HEK293 (cell line): ENCODE measurements around the gene CDH2.

ENCODE experiments used
- TF ChIP-seq, protein P1 (sequence below): fragments of 450-650 bp; formaldehyde crosslinking; IDR thresholded peaks from 2 replicates; pipeline ENCODE4 v1.5.1; 2016; ENCODE audit warnings: missing biosample characterization, missing genetic modification characterization
- TF ChIP-seq, protein P2 (sequence below): fragments of 450-650 bp; formaldehyde crosslinking; IDR thresholded peaks from 2 replicates; pipeline ENCODE4 v1.5.1; 2016; ENCODE audit warnings: missing biosample characterization, missing genetic modification characterization
- TF ChIP-seq, protein P3 (sequence below): fragments of 450-650 bp; formaldehyde crosslinking; IDR thresholded peaks from 2 replicates; pipeline ENCODE4 v1.5.1; 2017; ENCODE audit warnings: missing biosample characterization, missing genetic modification characterization
- TF ChIP-seq, protein P4 (sequence below): fragments of 450-650 bp; formaldehyde crosslinking; IDR thresholded peaks from 2 replicates; pipeline ENCODE4 v1.5.1; 2017; ENCODE audit warnings: missing biosample characterization, missing genetic modification characterization
- TF ChIP-seq, protein P5 (sequence below): fragments of 450-650 bp; formaldehyde crosslinking; IDR thresholded peaks from 2 replicates; pipeline ENCODE4 v1.5.1; 2016; ENCODE audit warnings: missing biosample characterization, missing genetic modification characterization

DNA sequence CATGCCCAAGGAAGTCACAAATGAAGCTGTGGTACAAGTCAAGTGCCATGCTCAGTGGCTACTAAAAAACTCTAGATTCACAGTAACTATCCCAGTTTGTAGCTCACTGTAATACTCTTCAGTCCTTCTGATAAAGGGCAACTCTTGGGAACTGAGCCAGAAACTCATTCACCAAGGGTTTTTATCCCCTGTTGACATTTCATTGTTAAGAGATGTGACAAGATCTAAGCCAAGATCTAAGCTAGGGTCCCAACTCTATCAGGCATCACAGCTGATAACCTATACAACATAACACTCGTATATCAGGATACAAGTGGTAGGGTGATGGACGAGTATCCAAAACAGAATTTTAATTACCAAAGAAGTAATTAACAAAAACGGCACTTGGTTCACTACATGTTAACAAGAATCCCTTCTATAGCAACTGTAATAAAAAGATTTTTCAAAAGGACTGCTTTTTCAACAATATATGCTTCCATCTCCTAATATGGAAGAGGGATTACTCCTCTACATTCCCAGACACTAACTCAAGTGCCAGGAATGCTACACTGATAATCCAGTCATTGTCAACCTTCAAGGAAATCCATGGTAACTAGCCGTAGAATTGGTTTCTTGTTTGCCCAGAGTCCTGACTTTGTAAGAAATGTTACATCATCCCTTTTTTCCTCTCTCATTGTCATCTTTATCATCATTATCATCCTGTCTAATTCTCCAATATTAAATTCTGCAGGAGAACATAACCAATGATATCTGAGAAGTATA, 111.7 kb downstream of the CDH2 start:
- TF ChIP-seq, protein P1, sequence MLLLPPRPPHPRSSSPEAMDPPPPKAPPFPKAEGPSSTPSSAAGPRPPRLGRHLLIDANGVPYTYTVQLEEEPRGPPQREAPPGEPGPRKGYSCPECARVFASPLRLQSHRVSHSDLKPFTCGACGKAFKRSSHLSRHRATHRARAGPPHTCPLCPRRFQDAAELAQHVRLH (tag by site-specific recombination) = no peak
- TF ChIP-seq, protein P2, sequence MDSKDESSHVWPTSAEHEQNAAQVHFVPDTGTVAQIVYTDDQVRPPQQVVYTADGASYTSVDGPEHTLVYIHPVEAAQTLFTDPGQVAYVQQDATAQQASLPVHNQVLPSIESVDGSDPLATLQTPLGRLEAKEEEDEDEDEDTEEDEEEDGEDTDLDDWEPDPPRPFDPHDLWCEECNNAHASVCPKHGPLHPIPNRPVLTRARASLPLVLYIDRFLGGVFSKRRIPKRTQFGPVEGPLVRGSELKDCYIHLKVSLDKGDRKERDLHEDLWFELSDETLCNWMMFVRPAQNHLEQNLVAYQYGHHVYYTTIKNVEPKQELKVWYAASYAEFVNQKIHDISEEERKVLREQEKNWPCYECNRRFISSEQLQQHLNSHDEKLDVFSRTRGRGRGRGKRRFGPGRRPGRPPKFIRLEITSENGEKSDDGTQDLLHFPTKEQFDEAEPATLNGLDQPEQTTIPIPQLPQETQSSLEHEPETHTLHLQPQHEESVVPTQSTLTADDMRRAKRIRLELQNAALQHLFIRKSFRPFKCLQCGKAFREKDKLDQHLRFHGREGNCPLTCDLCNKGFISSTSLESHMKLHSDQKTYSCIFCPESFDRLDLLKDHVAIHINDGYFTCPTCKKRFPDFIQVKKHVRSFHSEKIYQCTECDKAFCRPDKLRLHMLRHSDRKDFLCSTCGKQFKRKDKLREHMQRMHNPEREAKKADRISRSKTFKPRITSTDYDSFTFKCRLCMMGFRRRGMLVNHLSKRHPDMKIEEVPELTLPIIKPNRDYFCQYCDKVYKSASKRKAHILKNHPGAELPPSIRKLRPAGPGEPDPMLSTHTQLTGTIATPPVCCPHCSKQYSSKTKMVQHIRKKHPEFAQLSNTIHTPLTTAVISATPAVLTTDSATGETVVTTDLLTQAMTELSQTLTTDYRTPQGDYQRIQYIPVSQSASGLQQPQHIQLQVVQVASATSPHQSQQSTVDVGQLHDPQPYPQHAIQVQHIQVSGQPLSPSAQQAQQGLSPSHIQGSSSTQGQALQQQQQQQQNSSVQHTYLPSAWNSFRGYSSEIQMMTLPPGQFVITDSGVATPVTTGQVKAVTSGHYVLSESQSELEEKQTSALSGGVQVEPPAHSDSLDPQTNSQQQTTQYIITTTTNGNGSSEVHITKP = no peak
- TF ChIP-seq, protein P3, sequence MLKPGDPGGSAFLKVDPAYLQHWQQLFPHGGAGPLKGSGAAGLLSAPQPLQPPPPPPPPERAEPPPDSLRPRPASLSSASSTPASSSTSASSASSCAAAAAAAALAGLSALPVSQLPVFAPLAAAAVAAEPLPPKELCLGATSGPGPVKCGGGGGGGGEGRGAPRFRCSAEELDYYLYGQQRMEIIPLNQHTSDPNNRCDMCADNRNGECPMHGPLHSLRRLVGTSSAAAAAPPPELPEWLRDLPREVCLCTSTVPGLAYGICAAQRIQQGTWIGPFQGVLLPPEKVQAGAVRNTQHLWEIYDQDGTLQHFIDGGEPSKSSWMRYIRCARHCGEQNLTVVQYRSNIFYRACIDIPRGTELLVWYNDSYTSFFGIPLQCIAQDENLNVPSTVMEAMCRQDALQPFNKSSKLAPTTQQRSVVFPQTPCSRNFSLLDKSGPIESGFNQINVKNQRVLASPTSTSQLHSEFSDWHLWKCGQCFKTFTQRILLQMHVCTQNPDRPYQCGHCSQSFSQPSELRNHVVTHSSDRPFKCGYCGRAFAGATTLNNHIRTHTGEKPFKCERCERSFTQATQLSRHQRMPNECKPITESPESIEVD (tag by site-specific recombination) = peak; percentile 37; the same call in 1 of the 2 replicates
- TF ChIP-seq, protein P4, sequence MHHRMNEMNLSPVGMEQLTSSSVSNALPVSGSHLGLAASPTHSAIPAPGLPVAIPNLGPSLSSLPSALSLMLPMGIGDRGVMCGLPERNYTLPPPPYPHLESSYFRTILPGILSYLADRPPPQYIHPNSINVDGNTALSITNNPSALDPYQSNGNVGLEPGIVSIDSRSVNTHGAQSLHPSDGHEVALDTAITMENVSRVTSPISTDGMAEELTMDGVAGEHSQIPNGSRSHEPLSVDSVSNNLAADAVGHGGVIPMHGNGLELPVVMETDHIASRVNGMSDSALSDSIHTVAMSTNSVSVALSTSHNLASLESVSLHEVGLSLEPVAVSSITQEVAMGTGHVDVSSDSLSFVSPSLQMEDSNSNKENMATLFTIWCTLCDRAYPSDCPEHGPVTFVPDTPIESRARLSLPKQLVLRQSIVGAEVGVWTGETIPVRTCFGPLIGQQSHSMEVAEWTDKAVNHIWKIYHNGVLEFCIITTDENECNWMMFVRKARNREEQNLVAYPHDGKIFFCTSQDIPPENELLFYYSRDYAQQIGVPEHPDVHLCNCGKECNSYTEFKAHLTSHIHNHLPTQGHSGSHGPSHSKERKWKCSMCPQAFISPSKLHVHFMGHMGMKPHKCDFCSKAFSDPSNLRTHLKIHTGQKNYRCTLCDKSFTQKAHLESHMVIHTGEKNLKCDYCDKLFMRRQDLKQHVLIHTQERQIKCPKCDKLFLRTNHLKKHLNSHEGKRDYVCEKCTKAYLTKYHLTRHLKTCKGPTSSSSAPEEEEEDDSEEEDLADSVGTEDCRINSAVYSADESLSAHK (tag by site-specific recombination) = no peak
- TF ChIP-seq, protein P5, sequence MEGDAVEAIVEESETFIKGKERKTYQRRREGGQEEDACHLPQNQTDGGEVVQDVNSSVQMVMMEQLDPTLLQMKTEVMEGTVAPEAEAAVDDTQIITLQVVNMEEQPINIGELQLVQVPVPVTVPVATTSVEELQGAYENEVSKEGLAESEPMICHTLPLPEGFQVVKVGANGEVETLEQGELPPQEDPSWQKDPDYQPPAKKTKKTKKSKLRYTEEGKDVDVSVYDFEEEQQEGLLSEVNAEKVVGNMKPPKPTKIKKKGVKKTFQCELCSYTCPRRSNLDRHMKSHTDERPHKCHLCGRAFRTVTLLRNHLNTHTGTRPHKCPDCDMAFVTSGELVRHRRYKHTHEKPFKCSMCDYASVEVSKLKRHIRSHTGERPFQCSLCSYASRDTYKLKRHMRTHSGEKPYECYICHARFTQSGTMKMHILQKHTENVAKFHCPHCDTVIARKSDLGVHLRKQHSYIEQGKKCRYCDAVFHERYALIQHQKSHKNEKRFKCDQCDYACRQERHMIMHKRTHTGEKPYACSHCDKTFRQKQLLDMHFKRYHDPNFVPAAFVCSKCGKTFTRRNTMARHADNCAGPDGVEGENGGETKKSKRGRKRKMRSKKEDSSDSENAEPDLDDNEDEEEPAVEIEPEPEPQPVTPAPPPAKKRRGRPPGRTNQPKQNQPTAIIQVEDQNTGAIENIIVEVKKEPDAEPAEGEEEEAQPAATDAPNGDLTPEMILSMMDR (tag by site-specific recombination) = no peak
